Endometrial microvascular endothelial cells (primary cell): ENCODE measurements around the gene PRKCE. TPM values are rescaled to one million over a fixed set of nuclear protein-coding genes. Genes with fewer than 3 reads are reported as not detected.
"Not testable (repeated sequence)": the region's sequence is repeated elsewhere in the genome, so short reads cannot be mapped to it uniquely, and the experiment has no call there.

ENCODE experiments used
- in situ Hi-C: cut with HindIII; loops from 2 replicates; pipeline ENCODE4 v1.10.0; 2017; ENCODE audit warnings: low sequenced_read_pairs, low pct_unique_long_range_greater_than_20kb; ENCODE audit errors: inconsistent ontology term
- total RNA-seq: library from RNA; depleted of rRNA; stranded (reverse); fragments of >200 nt; gene quantifications from one replicate; pipeline ENCODE4 v1.2.3, GENCODE V29; 2015; ENCODE audit errors: inconsistent ontology term

PRKCE gene
- total RNA-seq, 1 donor from 2014 or later: 155 TPM

DNA sequence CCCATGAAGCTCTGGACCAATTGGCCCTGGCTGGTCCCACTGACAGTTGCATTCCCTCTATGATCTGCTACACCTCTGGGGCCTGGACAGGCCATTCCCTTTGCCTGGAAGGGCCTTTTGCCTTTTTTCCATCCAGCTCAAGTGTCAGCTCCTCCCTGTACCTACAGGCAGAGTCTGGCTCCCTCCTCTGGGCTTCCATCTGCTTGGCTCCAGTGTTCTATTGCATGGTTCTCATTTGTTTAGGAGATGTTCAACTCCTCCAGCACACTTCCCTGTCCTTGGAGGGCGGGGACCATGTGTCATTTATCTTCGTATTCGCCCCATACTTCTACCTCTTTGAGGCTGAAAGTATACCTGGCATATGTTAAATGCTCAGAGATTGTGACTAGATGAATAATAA is 61.1 kb downstream of the PRKCE start:
- in situ Hi-C loops: no loop called here

DNA sequence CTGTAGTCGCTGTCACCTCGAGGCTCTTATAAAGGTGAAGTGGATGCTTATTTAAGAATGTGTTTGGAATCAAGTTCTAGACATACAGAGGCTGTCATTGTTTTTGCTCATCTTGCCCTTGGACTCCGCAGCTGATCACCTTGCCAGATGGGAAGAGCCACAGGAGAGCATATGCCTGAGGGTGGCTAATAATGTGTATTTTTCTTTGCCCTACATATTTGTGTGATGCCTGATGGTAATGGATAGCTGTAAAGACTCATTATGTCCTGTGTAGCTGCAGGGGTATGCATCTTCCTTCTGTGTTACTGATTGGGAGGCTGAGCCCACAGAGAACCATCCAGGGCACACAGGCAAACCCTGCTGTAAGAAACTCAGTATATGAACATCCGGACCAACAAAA is 61.7 kb downstream of the PRKCE start:
- in situ Hi-C loops: no loop called here

DNA sequence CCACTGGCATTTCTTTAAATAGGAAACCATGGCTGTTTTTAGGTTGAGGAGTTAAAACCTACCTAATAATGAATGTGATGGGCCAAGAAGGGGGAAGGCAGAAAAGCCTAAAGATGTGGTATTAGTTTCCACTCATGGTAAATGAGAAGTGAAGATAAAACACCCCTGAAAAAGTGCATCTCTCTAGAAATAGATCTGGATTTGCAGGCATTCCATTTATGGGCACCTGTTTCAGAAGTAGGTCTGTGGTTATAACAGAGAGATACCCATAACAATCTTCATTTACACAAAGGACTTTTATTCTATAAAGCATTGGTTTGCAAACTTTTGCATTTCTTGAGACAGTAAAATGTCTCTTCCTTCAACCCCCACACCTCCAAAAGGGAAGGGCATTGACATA is 62.1 kb downstream of the PRKCE start:
- in situ Hi-C loops: no loop called here

DNA sequence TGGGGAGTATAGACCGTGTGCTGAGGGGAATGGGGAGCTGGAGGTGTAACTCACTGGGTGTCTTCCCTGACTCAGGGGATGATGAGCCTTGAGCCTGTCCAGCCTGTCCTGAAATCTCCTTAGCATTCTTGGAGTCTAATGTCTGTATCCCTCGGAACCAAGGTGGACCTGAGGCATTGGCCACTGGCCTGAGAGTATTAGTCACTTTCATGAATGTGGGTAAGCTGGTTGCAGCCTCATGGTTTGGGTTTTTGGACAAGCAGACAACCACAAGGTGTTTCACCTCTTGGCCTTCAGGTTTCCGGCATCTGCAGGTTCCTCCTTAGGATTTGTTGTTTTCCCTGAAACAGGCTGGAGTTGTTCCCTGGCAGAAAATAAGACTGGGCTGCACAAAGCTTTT is 63.2 kb downstream of the PRKCE start:
- in situ Hi-C loops: no loop called here

DNA sequence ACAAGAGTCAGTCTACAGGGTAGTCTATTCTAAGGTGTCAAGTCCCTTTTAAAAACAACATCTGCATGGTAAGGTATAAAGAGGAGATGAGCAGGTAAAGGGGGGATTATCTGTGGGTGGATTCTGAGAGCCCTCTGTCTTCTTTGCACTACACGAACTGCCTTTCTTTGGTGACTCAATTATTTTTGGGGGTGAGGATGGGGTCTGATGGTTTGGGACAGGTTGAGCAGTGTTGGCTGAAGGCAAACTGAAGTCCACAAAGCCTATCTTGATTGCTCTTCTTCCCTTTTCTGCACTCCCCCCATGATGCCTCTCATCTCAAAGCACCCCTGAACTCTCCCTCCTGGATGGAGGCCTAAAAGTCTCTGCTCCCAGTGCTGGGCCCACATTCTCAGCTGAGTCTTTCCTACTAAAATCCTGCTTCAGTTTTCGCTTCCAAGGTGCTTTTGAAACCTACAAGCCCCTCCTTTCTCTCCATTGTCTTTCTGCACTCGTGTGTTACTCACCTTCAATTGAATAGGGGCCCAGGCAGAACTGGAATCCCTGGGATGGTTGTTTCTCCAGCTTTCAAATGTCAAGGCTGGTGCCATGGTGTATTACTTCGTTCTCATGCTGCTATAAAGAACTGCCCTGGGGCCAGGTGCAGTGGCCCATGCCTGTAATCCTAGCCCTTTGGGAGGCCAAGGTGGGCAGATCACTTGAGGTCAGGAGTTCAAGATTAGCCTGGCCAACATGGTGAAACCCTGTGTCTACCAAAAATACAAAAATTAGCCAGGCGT is 64.3 kb downstream of the PRKCE start:
- in situ Hi-C loops: no loop called here

DNA sequence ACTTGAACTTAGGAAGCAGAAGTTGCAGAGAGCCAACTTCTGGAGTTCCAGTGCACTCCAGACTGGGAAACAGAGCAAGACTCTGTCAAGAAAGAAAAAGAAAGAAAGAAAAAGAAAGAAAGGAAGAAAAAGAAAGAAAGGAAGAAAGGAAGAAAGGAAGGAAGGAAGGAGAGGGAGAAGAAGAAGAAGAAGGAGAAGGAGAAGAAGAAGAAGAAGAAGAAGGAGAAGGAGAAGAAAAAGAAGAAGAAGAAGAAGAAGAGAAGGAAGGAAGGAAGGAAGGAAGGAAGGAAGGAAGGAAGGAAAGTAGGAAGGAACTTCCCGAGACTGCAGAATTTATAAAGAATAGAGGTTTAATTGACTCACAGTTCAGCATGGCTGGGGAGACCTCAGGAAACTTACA is 65.0 kb downstream of the PRKCE start:
- in situ Hi-C loops: not testable (repeated sequence)

DNA sequence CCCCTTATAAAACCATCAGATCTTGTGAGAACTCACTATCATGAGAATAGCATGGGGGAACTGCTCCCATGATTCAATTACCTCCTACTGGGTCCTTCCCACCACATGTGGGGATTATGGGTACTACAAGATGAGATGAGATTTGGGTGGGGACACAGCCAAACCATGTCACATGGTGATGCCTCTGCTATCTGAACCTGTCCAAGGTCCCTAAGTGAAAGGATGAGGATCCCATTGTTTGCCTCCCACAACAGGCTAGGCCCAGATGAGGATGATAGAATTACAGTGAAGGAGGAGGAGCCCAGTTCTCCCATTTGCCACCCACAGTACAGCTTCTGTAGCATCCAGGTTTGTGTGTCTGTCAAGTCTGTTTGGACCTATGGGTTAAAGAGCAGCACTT is 65.4 kb downstream of the PRKCE start:
- in situ Hi-C loops: no loop called here

DNA sequence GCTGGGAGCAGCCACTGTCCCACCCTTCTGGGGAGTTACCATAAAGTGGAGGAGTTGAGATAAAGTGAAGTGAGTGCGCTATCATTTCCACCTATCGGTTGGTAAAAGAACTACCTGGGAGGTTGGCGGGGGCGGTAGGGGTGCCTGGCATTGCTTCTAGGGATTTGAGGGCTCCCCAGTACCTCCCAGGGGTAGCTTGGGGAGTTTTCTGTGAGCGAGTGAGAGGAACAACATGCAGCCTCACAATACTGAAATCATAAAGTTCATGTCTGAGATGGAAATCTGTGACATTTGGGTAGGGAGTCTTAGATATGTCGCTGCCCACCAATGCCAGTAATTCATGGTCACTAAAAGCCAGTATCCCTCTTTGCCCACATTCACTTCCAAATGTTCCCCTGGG is 68.7 kb downstream of the PRKCE start:
- in situ Hi-C loops: no loop called here

DNA sequence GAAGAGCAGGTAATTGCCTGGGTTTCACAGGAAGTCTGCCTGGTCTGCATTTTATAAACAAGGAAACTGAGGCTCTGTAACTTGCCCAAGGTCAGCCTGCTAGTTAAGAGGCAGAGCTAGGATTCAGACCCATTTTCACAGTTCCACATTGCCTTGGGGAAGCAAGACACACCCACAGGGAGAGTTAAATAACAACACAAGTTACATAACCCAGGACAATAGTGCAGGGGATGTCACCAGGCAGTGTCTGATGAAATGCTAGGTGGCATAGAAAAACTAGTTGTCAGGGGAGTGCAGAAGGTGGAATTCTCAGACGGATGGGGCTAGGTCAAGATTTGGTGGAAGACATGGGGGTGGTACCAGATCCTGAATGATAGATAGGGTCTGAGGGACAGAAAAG is 69.7 kb downstream of the PRKCE start:
- in situ Hi-C loops: no loop called here

DNA sequence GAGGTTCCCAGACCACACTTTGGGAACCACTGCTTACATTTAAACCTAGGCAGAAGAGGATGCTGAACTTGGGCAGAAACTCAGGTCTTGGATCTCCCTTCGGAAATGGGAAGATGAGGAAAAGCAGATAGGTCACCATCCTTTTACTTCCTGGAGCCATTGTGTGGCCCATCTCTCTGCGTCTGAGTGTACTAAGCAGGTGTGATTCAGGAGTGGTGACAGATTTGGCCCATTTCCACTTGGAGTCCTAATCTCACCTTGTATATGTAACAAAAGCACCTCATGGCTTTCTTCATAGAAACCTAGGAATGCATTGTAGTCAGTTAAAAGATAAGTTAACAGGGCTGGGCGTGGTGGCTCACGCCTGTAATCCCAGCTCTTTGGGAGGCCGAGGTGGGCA is 71.0 kb downstream of the PRKCE start:
- in situ Hi-C loops: no loop called here

DNA sequence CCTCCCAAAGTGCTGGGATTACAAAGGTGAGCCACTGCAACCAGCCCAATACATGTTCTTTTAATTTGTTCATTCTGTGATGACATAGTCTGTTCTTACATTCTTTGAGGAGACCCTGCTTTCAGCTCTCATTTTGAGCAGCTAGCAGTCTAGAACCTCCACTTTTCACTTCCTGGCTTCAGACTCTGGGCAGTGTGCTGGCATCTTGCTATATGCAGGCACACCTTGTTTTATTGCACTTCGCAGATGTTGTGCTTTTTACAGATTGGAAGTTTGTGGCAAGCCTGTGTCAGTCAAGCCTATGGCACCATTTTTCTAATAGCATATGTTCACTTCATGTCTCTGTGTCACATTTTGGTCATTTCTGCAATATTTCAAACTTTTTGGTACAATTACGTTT is 72.4 kb downstream of the PRKCE start:
- in situ Hi-C loops: no loop called here

DNA sequence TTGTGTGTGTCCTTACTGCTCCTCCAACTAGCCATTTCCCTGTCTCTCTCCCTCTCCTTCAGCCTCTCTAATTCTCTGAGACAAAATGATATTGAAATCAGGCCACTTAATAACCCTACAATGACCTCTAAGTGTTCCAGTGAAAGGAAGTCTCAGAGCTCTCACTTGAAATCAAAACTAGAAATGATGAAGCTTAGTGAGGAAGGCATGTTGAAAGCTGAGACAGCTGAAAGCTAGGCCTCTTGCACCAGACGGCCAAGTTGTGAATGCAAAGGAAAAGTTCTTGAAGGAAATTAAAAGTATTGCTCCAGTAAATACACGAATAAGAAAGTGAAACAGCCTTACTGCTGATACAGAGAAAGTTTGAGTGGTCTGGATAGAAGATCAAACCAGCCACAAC is 72.9 kb downstream of the PRKCE start:
- in situ Hi-C loops: no loop called here

DNA sequence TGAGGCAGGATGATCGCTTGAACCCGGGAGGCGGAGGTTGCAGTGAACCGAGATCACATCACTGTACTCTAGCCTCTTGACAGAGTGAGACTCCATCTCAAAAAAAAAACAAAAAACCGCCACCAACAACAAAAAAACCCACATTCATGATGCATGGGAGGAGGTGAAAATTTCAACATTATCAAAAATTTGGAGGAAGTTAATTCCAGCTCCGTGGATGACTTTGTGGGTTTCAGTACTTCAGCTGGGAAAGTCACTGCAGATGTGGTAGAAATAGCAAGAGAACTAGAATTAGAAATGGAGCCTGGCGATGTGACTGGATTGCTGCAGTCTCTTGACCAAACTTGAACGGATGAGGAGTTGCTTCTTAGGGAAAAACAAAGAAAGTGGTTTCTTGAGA is 74.3 kb downstream of the PRKCE start:
- in situ Hi-C loops: no loop called here

DNA sequence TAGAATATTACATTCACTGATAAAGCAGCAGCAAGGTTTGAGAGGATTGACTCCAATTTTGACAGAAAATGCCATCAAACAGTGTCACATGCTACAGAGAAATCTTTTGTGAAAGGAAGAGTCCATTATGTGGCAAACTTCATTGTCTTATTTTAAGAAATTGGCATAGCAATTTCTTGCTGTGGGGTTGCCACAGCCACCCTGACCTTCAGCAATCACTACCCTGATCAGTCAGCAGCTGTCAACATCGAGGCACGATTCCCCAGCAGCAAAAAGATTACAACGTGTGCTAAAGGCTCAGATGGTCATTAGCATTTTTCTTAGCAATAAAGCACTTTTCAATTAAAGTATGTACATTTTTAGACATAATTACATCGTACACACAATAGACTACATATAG is 74.7 kb downstream of the PRKCE start:
- in situ Hi-C loops: no loop called here

DNA sequence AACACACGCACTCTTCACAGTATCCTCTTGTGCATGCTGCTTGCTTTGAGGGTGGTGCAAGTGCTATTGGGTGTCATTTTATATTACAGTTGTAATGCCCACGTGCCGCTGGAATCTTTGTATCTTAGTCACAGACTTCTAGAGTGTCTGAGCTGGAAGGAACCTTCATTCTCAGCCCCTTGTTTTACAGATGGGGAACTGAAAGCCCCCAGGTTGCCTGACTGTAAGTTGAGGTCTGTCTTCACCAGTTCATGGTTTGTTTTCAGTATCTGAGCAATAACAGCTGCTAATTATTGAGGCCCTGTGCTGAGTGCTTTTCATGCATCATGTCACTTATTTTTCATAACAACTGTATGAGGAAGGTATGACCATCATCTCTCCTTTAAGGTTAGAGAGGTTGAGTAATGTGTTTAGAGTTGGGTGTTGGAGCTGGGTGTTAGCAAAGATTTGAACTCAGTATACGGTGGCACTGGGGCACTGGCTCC is 77.0 kb downstream of the PRKCE start:
- in situ Hi-C loops: no loop called here

DNA sequence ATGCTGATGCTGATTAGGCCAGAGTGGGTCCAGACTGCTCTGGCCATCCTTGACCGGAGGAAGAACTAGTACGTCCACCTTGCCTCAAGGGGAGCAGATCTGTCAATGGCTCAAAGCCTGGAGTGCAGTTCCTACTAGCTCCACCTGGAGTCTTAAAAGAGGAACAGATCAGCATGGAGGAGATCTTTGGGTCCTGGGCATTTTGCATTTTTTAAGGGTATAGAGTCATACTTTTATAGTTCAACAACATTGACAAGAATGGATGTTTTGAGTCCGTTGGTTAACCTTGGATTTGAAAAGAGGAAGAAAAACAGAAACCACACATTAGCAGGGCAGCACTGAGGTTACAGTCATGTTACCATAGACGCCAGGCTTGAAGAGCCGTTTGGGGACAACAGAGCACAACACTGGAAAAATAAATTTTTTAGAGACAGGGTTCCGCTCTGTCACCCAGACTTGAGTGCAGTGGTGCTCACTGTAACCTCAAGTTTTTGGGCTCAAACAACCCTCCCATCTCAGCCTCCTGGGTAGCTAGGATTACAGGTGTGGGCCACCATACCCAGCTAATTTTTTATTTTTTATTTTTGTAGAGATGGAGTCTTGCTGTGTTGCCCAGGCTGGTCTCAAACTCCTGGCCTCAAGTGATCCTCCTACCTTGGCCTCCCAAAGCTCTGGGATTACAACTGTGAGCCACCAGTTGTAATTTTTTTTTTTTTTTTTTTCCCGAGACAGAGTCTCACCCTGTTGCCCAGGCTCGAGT is 78.5 kb downstream of the PRKCE start:
- in situ Hi-C loops: no loop called here

DNA sequence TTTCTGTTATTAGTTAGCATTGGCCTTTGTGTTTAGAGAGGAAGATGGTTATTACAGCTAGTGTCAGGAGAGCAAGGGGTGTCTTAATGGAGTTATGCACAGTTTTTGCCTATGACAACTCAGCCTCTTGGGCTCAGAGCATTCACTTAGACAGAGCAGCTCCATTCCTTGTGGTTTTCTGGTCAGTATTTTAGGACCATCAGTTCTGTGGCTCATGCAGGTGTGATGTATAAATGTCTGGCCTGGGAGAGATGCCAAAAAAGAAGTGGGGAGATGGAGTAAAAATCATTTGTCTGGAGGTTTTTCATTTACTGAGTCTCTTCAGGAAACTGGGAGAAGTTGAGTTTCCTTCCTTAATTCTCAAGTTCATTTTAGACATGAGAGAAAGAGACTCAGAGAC is 79.7 kb downstream of the PRKCE start:
- in situ Hi-C loops: no loop called here

DNA sequence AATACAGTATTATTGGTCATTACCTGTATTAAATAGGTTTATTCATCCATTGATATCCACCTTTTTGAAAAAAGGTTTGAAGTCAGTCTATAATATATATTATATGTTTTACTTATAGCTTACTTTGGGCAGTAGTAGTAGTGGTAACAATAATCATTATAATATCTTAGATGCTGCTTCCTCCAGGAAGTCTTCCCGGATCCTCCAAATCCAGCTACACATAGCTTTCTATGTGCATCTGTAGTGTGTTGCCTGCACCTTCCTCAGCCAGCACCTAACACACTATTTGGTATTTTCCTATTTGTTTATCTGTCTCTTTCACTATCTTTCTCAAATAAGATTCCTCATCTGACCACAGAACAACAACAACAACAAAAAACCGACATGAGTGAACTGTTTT is 81.0 kb downstream of the PRKCE start:
- in situ Hi-C loops: no loop called here

DNA sequence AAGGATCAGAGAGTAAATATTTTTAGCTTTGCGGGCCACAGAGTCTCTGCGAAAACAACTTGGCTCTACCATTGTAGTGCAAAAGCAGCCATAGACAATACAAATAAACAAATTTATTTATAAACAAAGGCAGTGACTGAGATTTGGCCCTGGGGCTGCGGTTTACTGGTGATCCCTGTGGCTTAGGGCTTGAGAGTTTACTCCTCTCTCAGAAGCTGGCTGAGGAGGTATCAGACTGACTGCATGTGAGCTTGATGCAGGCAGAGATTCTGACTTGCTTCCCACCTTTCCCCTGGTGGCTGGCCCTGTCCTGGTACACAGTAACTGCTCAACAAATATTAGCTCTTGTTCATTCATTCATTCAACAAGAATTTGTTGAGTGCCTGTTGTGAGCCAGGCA is 81.5 kb downstream of the PRKCE start:
- in situ Hi-C loops: no loop called here

DNA sequence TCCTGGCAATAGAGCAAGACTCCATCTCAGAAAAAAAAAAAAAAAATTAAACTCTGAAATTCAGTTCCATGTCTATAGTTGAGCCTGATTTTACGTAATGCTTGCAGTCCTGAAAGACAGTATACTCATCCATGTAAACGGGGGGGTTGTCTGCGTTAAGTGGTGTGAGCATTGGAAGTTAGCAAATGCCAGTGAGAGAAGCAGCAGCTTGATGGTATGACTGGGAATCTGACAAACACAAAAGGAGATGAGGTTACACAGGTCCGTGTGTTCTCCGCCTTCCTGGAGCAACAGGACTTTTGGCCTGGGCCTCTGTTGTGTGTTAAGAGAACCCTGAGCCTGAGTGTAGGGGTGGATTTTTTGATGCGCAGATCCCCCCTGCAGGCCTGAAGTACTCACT is 82.9 kb downstream of the PRKCE start:
- in situ Hi-C loops: no loop called here
